ENCODE measurements around the gene TDRD7.

TDRD7 gene

DNA sequence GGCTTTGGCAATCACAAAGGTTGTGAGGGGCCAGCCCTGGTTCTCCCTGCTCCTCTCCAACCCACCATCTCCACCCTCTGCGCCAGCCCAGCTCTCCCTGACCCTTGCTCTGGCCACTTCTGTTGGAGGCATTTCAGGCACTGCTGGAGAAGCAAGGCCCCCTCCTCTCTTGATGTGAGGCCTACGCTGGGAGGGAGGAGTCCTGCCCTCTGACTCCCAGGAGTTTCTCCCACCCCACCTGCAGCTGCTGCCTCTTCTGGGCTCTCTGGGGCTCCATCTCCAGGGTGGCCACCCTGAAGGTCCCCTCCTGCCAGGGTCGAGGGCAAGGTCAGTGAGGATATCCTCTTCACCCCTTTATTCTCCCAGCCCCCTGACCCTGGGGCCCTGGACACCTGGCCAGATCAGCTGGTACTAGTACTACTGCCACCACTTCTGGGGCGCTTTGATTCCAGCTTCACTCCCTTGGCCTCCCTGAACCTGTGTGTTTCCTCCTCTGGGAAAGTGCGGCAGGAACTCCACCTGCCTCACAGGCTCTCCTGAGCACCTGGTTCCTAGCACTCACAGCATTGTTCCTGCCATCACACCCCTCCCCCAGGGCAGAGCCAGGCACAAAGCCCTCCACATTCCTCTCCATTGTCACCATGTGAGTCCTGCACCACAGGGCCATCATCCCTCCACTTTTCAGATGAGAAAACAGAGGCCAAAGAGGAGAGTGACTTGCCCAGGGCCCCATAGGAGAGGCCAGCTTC is 23.8 kb upstream of the TDRD7 start:
- TF ChIP-seq ARNT (IDR thresholded peaks at IDR 0.05) (no peak), CTBP1 (IDR thresholded peaks at IDR 0.05; ENCODE audit: borderline replicate concordance) (no peak), FOXM1 (IDR thresholded peaks at IDR 0.05; ENCODE audit: borderline replicate concordance) (no peak), FOXA1 (IDR thresholded peaks at IDR 0.05) (no peak), SP1 (IDR thresholded peaks at IDR 0.05) (no peak), ZNF384 (IDR thresholded peaks at IDR 0.05) (no peak), NFRKB (IDR thresholded peaks at IDR 0.05) (no peak), BHLHE40 (IDR thresholded peaks at IDR 0.05; ENCODE audit: borderline replicate concordance) (no peak), PKNOX1 (IDR thresholded peaks at IDR 0.05) (no peak), FOXK2 (IDR thresholded peaks at IDR 0.05) (no peak), SUZ12 (IDR thresholded peaks at IDR 0.05) (no peak), L3MBTL2 (conservative IDR thresholded peaks at IDR 0.05) (no peak)
- ChIA-PET CTCF (interaction anchor here (0.6 to 1.0 kb wide), 3 partner anchors 150 to 211 kb away, joined by 3 to 7 read pairs (median 3); no protein-coding TSS in a partner anchor), POLR2A (no interaction called here)
- no peak for DNase-seq (ENCODE audit: extremely low spot score)

- CTCF ChIA-PET, result no interaction called here
- TF ChIP-seq FOXK2 (IDR thresholded peaks at IDR 0.05) (no peak), HDGF (IDR thresholded peaks at IDR 0.05; ENCODE audit: borderline replicate concordance) (no peak), TARDBP (IDR thresholded peaks at IDR 0.05) (no peak), SUZ12 (IDR thresholded peaks at IDR 0.05) (no peak), ELF4 (IDR thresholded peaks at IDR 0.05) (no peak), SP1 (IDR thresholded peaks at IDR 0.05) (no peak), FOXM1 (IDR thresholded peaks at IDR 0.05; ENCODE audit: borderline replicate concordance) (no peak), CTBP1 (IDR thresholded peaks at IDR 0.05; ENCODE audit: borderline replicate concordance) (no peak), ARNT (IDR thresholded peaks at IDR 0.05) (no peak), ZNF384 (IDR thresholded peaks at IDR 0.05) (no peak), L3MBTL2 (conservative IDR thresholded peaks at IDR 0.05) (no peak), FOXA1 (IDR thresholded peaks at IDR 0.05) (no peak), NFRKB (IDR thresholded peaks at IDR 0.05) (no peak), LEF1 (IDR thresholded peaks at IDR 0.05; ENCODE audit: borderline replicate concordance) (no peak), BHLHE40 (IDR thresholded peaks at IDR 0.05; ENCODE audit: borderline replicate concordance) (no peak), PKNOX1 (IDR thresholded peaks at IDR 0.05) (no peak)
- no peak for DNase-seq (ENCODE audit: extremely low spot score)
- POLR2A ChIA-PET, result no interaction called here
Observed at GRCh38 chr9:97388721-97389238, 23.1 kb upstream of the TDRD7 start.

- DNase-seq (ENCODE audit: extremely low spot score), result no peak
- CTCF ChIA-PET, result no interaction called here
- POLR2A ChIA-PET, result no interaction called here
- TF ChIP-seq SUZ12 (IDR thresholded peaks at IDR 0.05) (no peak), ELF4 (IDR thresholded peaks at IDR 0.05) (no peak), L3MBTL2 (conservative IDR thresholded peaks at IDR 0.05) (no peak), FOXM1 (IDR thresholded peaks at IDR 0.05; ENCODE audit: borderline replicate concordance) (no peak), CTBP1 (IDR thresholded peaks at IDR 0.05; ENCODE audit: borderline replicate concordance) (no peak), ARNT (IDR thresholded peaks at IDR 0.05) (no peak)
Observed at GRCh38 chr9:97389249-97389648, 22.6 kb upstream of the TDRD7 start.

DNA sequence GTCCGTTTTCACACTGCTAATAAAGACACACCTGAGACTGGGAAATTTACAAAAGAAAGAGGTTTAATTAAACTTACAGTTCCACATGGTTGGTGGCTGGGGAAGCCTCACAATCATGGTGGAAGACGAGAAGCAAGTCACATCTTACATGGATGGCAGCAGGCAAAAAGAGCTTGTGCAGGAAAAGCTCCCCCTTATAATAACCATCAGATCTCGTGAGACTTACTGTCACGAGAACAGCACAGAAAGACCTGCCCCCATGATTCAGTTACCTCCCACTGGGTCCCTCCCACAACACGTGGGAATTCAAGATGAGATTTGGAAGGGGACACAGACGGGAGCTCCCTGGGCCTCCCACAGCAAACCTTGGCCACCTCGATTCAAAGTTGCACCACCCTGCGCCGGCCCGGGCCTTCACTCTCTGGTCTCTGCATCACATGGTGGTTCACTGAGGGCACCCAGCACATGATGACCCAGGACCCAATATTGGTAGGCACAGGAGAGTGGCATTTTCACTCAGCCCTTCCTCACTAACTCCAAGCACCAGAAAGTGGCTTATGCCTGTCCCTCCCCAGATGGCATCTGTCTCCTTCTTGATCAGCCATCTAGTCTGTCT is 21.0 kb upstream of the TDRD7 start:
- CTCF ChIA-PET, result no interaction called here

DNA sequence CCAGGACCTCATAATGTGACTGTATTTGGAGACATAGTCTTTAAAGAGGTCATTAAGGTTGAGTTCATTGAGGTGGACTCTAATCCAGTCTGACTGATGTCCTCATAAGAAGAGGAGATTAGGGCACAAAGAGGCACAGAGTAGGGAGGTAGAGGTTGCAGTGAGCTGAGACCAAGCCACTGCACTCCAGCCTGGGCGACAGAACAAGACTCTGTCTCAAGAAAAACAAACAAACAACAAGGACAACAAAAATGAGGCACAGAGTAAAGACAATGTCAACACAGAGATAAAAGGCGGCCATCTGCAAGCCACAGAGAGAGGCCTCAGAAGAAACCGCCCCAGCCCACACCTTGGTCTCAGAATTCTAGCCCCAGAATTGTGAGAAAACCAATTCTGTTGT is 17.0 kb upstream of the TDRD7 start:
- POLR2A ChIA-PET, result no interaction called here
- CTCF ChIA-PET, result no interaction called here
- no peak for TF ChIP-seq L3MBTL2 (conservative IDR thresholded peaks at IDR 0.05)
- no peak for TF ChIP-seq PKNOX1 (IDR thresholded peaks at IDR 0.05)
- no peak for TF ChIP-seq TARDBP (IDR thresholded peaks at IDR 0.05)
- TF ChIP-seq ELF4 (IDR thresholded peaks at IDR 0.05), result no peak
- TF ChIP-seq ARNT (IDR thresholded peaks at IDR 0.05), result no peak
- no peak for TF ChIP-seq SP1 (IDR thresholded peaks at IDR 0.05)
- TF ChIP-seq ZNF384 (IDR thresholded peaks at IDR 0.05), result no peak
- no peak for TF ChIP-seq FOXA1 (IDR thresholded peaks at IDR 0.05)
- no peak for TF ChIP-seq HDGF (IDR thresholded peaks at IDR 0.05; ENCODE audit: borderline replicate concordance)
- TF ChIP-seq FOXM1 (IDR thresholded peaks at IDR 0.05; ENCODE audit: borderline replicate concordance), result no peak
- TF ChIP-seq FOXK2 (IDR thresholded peaks at IDR 0.05), result no peak
- no peak for TF ChIP-seq NFRKB (IDR thresholded peaks at IDR 0.05)
- TF ChIP-seq BHLHE40 (IDR thresholded peaks at IDR 0.05; ENCODE audit: borderline replicate concordance), result no peak
- TF ChIP-seq LEF1 (IDR thresholded peaks at IDR 0.05; ENCODE audit: borderline replicate concordance), result no peak
- no peak for DNase-seq (ENCODE audit: extremely low spot score)

More for the DNA sequence above, 21.0 kb upstream of the TDRD7 start:
- POLR2A ChIA-PET, result no interaction called here
- no peak for DNase-seq (ENCODE audit: extremely low spot score)
- TF ChIP-seq BHLHE40 (IDR thresholded peaks at IDR 0.05; ENCODE audit: borderline replicate concordance), result no peak
- no peak for TF ChIP-seq FOXK2 (IDR thresholded peaks at IDR 0.05)
- no peak for TF ChIP-seq ARNT (IDR thresholded peaks at IDR 0.05)

- TF ChIP-seq SUZ12 (IDR thresholded peaks at IDR 0.05), result no peak
- no peak for TF ChIP-seq FOXK2 (IDR thresholded peaks at IDR 0.05)
- no peak for TF ChIP-seq LEF1 (IDR thresholded peaks at IDR 0.05; ENCODE audit: borderline replicate concordance)
- DNase-seq (ENCODE audit: extremely low spot score), result no peak
- ChIA-PET POLR2A (no interaction called here), CTCF (no interaction called here)
Observed at GRCh38 chr9:97395745-97396144, 16.2 kb upstream of the TDRD7 start.
